GM04503 (cell line): ENCODE measurements around the gene DIDO1.
"Not testable (repeated sequence)": the region's sequence is repeated elsewhere in the genome, so short reads cannot be mapped to it uniquely, and the experiment has no call there.

Experiments used
- DNase-seq: peaks from one replicate; pipeline ENCODE4 v3.0.0-alpha.2; 2012; ENCODE audit warnings: low read depth

DIDO1 gene

DNA sequence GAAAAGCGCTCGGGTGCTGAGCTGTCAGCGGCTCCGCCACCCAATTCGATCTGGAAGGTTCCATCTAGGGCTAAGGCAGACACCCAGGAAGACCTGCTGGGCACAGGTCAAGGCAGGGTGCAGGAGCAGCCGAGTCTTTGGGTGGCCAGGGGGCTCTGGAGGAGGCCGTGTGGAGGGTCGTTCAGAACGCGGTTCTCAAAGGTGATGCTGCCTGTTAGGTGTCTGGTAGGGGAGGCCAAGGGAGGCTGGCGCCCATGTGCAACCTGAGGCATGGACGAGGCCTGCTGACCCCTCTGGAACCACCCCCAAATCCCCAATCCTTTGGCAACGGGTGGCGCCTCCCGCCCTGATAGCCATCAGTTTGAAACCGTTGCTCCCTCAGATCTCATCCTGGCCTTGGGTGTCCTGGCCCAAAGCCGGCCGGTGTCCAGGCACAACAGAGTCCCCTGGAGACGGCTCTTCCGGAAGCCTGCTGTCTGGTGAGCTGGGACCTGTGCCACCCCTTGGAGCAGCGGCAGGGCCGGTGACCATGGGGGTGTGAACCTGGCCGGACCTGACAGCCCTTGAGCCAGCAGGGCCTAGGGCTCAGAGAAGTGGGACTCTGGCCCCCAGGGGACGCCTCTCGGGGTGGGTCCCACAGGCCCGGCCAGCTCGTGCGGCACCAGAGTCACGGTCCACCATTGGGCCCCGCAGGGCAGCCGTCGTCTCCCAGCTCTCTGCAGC lies 36.7 kb upstream of the DIDO1 start:
- no peak for DNase-seq

DNA sequence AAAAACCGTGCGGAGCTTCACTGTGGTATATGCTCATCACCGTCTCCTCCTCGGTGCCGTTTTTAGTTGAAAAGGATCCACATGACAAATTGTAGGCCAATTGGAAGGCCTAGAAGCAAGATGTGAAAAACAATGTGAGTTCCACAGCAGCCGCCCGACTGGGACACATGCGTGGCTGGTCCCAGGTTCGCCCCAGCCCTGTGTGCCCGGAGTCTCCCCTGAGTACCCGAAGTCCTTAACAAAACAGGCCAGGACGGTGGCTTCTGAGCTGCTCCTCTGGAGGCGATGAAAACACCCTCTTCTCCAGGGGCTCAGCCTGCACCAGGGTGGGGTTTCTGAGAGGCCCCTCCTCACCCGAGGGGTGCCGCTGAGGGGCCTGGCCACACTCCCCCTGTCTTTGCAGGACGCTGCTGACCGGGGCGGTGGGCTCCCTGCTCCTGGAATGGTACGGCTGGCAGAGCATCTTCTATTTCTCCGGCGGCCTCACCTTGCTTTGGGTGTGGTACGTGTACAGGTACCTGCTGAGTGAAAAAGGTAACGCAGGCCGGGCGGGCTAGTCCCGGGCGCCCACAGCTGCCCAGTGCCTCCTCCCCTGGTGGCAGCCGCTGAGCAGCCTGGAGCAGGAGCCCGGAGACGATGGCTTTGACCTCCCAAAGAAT lies 36.0 kb upstream of the DIDO1 start:
- no peak for DNase-seq

DNA sequence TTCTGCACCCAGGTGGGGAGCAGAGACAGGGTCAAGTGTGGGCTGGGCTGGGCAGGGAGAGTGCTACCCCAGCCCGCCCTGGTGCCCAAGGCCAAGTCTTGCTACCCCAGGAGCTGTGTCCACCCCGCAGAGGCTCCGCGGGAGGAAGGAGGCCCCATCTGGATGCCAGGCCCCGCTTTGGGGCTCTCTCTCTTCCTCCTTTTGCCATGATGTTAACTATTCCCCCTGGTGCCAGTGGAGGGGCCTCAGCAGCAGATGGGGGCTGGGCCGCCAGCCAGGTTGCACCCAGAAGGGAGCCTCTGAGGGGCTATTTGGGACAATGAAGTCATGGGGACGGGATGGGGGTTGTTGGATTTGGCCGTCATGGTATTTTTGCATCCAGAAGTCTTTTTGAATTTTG lies 35.5 kb upstream of the DIDO1 start:
- DNase-seq: no peak

DNA sequence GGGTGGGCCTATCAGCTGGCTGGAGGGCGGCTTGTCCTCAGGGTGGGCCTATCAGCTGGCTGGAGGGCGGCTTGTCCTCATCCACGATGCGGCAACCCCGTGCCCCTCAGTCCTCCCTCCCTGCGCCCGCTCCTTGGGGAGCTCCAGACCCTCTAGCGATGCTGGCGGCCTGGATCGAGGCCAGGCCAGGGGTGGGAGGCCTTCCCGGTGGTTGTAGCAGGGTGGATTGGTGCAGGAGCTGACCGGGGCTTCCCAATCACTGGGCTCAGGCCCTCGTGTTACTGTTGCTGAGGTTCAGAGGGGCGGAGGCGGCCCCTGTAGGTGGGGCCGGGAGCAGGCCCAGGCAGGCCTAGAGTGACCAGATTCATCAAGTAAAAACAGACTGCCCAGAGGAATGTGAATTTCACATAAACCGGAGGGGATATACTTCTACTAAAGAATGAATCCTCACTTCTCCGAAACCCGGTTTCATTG lies 35.0 kb upstream of the DIDO1 start:
- no peak for DNase-seq

DNA sequence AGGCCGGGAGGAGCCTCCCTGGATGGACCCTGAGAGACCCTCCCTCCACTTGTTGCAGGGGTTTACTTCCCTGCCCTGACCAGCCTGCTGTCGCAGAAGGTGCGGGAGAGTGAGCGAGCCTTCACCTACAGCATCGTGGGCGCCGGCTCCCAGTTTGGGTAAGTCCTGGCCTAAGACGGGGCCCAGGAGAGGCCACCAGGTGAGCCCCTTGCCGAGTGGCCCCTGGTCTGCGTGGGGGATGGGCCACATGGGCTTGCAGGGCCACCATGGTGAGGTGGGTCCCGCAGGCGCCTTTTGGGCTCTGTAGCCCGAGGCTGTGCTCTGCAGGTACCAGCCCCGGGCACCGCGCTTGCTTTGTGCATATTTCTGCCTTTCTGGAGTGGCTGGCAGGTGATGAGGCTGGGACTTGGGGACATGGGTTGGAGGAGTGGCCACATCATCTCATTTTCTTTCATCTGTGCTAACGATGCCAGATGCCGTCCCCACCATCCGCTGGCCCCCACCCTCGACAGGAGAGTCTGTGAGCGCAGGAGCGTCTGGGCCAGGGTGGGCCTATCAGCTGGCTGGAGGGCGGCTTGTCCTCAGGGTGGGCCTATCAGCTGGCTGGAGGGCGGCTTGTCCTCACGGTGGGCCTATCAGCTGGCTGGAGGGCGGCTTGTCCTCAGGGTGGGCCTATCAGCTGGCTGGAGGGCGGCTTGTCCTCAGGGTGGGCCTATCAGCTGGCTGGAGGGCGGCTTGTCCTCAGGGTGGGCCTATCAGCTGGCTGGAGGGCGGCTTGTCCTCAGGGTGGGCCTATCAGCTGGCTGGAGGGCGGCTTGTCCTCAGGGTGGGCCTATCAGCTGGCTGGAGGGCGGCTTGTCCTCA lies 34.4 kb upstream of the DIDO1 start:
- DNase-seq: not testable (repeated sequence)

DNA sequence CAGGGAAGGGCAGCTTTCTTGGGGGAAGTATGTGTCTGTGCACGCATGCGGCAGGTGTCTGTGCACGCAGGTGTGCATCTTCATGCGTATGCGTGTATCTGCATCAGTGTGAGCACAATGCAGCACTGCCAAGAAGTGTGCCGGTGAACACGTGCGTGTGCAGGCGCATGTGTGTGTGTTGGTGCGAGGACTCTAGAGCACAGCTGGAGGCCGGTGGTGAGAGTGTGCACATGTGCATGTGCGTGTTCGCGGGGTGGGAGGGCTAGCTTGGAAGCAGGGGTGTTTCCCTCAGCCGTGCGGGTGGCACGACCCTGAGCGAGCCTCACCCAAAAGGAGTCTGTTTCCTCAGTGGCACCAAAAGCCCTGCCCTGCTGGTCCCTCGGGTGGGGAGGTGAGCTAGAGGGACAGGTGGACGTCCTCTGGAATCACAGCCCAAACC lies 33.7 kb upstream of the DIDO1 start:
- no peak for DNase-seq

DNA sequence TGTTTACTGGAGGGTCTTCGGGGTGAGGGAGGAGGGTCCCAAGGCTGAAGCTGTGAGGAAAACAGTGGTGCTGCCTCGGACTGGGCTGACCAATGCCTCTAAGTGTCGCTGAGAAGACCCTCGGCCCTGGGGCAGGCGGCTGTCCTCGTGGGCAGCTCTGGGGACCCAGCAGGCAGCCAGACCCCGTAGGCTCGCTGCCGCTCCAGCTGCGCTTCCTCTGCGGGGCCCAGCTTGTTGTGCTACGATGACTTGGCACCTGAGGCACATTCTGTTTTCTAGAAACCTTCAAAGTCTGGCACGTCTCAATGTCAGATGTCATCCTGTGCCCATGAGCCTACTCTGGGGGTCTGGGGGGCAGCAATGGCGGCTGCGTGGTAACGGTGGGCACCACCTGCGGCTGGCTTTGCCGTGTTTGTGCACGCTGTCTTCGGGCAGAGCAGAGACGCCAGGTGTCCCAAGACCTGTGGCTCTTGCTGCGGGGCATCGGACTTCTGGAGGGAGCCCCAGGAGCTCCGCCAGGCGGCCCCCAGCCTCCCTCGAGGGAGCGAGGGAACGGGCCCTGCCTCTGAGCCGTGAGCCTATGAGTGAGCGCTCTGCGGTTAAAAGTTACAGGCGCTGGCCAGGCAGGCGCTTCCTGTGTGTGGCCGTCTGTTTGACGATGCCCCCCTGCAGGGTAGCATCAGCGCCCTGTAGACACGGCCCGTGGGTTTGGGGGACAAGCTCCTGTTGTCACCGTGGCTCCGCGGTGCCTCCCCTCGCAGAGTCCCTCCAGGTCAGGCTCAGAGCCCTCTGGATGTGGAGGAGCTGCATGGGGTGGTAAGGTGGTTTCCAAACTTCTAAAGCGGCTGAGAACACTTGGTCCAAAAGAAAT lies 33.0 kb upstream of the DIDO1 start:
- no peak for DNase-seq

DNA sequence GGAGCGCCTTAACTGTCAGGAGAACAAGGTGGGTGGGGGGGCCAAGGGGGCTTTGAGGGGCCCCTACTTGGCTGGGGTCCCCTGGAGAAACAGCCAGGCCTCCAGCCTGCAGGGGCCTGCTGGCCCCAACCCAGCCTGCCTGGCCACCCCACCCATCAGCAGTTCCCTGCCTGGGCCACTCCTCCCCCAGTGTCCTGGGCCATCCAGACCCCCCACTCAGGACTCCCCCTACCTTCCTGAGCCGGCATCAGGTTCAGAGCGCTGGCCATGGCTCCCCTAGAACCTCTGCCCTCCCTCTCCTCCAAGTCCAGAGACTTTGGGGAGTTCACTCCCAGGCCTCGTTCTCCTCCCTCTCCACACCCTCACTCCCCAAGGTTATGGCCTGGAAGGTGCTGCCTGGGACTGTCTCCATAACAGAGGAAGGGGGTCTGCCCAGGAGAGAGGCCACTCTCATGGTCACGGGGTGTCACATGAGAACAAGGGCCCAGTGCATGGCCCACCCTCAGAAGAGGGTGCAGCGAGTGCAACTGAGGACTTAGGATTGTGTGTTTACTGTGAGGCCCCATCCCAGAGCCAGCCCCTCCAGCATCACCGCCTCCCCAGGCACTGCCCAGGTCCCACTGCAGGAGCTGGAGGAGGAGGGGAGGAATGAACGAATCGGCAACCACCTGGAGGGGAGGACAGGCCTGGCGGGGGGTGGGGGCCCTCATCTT lies 32.2 kb upstream of the DIDO1 start:
- no peak for DNase-seq

DNA sequence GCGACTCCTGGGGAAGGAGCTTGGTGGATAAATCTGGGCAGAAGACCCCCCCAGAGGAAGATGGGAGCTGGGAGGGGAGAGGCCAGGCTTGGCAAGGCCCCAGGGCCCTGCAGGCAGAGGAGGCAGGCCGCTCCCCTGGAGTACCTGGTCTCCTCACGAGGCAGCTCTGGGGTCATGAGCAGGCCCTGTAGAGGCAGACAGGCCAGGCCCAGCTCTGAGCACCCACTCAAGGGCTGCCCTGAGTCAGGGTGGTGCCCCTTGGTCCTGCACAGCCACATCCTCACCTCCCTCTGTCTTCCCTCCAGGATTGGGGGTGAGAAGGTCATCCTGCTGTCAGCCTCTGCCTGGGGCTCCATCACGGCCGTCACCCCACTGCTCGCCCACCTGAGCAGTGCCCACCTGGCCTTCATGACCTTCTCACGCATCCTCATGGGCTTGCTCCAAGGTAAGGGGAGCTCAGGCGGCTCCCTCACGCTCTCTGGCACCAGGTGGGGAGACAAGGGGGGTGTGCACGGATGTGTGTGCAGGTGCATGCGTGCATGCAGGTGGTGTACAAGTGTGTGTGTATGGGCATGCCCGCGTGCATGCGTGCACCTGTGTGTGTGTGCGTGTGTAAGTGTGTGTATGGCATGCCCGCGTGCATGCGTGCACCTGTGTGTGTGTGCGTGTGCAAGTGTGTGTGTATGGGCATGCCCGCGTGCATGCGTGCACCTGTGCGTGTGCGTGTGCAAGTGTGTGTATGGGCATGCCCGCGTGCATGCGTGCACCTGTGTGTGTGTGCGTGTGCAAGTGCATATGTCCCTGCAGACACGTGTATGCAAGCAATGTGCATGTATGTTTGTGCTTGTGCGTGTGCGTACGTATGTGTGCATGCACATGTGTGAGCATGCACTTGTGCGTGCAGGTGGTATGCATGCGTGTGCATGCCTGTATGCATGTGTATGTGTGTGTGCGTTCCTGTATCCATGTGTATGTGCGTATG lies 31.1 kb upstream of the DIDO1 start:
- no peak for DNase-seq

DNA sequence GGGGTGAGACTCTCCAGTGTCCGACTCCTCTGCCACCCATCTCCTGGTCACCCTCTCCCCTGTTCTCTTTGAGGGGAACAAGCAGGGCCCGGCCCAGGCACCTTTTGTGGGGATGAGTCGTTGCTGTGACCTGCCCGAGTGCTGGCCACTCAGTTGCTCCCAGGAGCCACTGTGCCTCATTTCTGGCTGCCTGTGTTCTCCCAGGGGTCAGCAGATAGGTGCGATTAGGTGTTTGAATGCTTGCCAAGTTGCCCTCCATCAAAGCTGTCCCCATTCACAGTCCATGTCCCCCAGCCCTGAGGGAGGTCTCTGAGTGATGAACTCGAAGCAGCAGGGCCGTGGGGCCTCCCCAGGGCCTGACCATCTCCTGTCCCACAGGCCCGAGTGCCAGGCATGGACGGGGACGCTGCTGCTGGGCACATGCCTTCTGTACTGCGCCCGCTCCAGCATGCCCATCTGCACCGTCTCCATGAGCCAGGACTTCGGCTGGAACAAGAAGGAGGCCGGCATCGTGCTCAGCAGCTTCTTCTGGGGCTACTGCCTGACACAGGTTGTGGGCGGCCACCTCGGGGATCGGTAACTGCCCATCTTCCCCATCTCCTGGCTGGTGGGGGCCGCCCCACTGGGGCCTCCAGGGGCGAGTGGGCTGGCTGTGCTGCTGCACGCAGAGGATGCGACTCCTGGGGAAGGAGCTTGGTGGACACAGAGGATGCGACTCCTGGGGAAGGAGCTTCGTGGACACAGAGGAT lies 30.3 kb upstream of the DIDO1 start:
- no peak for DNase-seq

DNA sequence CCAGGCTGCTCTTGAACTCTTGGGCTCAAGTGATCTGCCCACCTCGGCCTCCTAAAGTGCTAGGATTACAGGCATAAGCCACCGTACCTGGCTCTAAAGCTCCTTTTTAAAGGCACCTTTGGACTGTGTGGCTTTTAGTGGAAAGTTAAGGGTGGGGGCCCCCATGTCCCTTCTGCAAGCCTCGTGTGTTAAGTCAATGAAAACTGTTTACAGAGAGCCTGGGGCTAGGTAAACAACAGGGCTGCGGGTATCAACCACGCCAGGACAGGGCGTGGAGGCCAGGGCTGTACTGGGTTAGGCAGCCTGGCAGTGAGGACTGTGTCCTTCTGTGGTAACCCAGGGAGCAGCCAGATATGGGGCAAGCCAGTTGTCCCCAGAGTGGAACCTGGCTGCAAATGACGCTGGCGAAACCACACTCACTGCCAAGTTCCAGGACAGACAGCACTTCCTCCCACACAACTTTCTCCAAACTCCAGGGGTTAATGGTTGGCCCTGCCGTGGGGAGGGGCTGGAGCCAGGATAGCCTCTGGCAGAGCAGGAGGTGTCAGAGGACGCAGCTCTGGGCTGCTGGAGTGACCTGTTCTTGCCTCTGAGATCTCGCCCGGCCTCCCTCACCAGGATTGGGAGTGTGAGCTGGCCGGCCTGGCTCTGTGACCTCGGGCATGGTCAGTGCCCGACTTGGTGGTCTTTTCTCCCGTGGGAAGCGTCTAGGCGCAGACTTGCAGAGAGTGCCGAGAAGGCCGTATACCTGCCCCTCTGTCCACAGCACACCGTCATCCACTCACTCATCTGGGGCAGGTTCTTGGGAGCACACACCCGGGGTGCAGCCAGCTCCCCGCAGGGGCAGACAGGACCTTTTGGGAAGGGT lies 29.4 kb upstream of the DIDO1 start:
- no peak for DNase-seq

DNA sequence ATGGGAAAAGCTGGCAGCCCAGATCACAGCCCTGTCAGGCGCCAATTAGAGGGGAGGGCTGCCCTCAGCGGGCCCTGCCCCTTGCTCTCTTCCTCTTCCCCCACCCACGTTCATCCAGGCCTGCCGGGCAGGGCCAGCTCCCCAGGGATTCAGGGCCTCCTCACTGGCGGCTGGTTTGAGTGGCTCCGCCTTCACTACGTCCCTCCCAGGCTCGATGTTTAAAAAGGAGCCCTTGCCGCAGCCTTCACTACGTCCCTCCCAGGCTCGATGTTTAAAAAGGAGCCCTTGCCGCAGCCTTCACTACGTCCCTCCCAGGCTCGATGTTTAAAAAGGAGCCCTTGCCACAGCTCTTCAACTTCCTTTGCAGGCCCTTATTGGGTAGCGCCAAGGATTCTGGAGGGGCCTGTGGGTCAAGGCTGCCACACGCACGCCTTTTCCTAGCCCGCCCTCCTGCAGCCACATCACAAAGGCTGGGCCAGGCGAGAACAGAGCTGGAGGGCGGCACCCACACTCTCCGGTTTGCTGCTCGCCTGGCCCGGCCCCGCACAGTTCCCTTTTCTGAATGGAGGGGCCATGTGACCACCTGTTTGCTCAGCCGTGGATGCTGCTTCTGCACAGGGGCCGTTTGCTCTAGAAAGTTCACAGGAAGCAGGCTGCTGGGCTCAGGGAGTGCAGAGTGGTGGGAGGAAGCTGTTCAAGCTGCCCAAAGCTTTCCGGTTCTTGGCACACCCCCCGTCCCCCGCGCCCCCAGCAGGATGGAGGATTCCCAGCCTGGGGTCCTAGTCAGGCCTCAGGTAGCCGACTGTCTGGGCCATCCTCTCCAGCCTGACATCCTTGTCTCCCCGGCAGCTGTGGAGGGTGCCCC lies 27.8 kb upstream of the DIDO1 start:
- no peak for DNase-seq

DNA sequence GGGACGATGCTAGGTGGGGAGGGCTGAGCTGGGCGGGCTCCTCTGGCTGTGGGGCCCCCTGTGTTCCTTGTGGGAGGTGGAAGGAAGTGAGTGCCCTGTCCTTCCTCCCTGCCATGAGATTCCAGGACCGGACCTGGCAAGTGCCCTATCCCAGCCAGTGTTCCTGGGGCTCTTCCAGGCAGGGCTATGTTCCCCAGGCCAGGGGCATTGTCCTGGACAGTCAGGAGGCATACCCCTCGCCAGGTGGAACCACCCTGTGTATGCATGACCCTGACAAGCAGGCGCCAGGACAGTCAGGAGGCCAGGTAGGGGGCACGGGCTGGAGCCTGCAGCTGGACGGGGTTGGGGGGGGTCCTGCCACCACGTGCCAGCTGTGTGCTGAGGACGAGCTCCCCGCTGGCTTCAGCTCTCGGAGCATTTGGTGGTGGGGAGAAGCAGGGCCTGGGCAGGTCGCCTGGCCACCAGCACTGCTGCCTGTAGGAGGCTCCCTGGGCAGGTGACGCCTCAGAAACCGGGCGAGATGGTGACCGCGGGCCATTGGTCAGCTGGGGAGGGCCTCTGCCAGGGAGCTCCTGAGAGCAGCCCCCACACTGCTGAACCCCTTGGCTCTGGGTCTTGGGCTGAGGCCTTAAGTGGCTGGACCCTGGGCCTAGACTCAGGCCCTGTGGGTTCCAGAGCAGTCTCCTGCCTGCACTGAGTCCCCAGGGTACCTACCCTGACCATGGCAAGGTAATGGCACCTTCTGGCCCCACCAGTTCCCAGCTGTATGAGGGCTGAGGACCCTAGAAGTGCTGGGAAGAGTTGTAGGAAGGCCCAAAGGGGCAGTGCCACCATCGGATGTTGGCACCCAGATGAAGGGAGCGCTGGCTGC lies 26.9 kb upstream of the DIDO1 start:
- no peak for DNase-seq

DNA sequence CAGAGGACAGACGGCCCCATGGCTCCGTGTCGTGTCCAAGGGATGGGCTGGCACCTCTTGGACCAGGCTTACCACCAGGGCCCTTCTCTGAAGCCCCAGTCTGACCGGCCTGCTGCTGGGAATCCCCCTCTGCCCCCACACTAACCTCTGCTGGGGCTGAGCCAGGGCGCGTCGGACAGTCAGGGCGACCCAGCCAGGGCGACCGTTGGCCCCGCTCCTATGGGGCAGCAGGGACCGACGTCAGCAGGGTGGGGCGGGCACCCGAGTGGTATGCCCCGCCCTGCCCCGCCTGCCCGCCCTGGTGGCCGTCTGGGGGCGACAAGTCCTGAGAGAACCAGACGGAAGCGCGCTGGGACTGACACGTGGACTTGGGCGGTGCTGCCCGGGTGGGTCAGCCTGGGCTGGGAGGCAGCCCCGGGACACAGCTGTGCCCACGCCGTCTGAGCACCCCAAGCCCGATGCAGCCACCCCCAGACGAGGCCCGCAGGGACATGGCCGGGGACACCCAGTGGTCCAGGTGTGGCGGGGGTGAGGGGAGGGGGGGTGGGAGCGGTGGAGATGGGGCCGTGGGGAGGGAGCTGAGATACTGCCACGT lies 26.2 kb upstream of the DIDO1 start, which contains the start of gene SLC17A9:
TSS of gene SLC17A9 (plus strand) at position 337 of the 595 bp plus-strand sequence. CDS start at position 459, 122 bp downstream.
- DNase-seq: no peak

DNA sequence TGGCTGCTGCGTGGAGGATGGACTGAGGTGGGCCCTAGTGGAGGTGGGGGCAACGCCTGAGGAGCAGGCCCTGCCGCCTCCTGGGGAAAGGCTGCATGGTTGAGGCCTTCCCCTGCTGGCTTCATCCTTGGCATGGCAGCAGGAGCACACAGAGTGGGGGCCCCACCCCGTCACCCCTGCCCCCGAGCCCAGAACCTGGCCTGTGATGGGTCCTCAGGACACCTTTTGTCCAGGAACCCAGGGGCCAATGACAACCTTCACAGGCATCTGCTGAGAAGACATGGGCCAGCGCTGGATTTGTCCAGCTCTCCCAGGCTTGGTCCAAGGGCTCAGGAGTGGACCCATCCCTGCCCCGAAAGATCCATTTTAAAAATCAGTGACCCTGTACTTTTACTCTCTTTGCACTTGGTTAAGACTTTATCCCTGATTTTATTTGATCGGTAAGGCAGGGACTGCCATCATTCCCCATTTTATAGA lies 25.6 kb upstream of the DIDO1 start:
- DNase-seq: no peak
